Smooth muscle cell (in vitro differentiated cells): ENCODE measurements around the gene CNDP1. TPM values are rescaled to one million over a fixed set of nuclear protein-coding genes. Genes with fewer than 3 reads are reported as not detected.

Experiments used
- DNase-seq: peaks from one replicate; lab custom pipeline; 2025; ENCODE audit not compliant: unreplicated experiment; lab: John Stamatoyannopoulos, UW
- H2AFZ ChIP-seq: fragments of 200-600 bp; sonication (generic); 2 replicates; pipeline ENCODE4 v1.6.0; 2016; ENCODE audit warnings: antibody characterized with exemption, low read depth, mild to moderate bottlenecking
- H3F3A ChIP-seq: fragments of 200-600 bp; sonication (generic); 2 replicates; pipeline ENCODE4 v1.6.0; 2017; ENCODE audit warnings: antibody characterized with exemption, low read depth
- H3K27ac ChIP-seq: fragments of 200-600 bp; sonication (generic); 2 replicates; pipeline ENCODE4 v1.5.1; 2016; ENCODE audit warnings: low read depth, mild to moderate bottlenecking
- H3K27me3 ChIP-seq: fragments of 200-600 bp; sonication (generic); 2 replicates; pipeline ENCODE4 v1.6.1; 2016; ENCODE audit warnings: low read depth, mild to moderate bottlenecking
- H3K36me3 ChIP-seq: fragments of 200-600 bp; sonication (generic); 2 replicates; pipeline ENCODE4 v1.5.1; 2016; ENCODE audit warnings: low read depth
- H3K4me1 ChIP-seq: fragments of 200-600 bp; sonication (generic); 2 replicates; pipeline ENCODE4 v1.5.1; 2016; ENCODE audit warnings: low read depth
- H3K4me2 ChIP-seq: fragments of 200-600 bp; sonication (generic); 2 replicates; pipeline ENCODE4 v1.6.0; 2016; ENCODE audit warnings: mild to moderate bottlenecking
- H3K4me3 ChIP-seq: fragments of 200-600 bp; sonication (generic); 2 replicates; pipeline ENCODE4 v1.5.1; 2016; ENCODE audit warnings: mild to moderate bottlenecking
- H3K79me2 ChIP-seq: fragments of 200-600 bp; sonication (generic); 2 replicates; pipeline ENCODE4 v1.6.0; 2016; ENCODE audit warnings: low read depth, mild to moderate bottlenecking
- H3K9ac ChIP-seq: fragments of 200-600 bp; sonication (generic); 2 replicates; pipeline ENCODE4 v1.6.0; 2016; ENCODE audit warnings: low read depth
- H3K9me3 ChIP-seq: fragments of 200-600 bp; sonication (generic); replicated peaks from 2 replicates; pipeline ENCODE4 v1.5.1; 2016; ENCODE audit warnings: low read depth
- H4K20me1 ChIP-seq: fragments of 200-600 bp; sonication (generic); 2 replicates; pipeline ENCODE4 v1.6.0; 2016; ENCODE audit warnings: low read depth
- CTCF ChIP-seq: fragments of 200-600 bp; sonication (generic); IDR thresholded peaks from 2 replicates; pipeline ENCODE4 v1.5.1; 2017; ENCODE audit warnings: borderline replicate concordance, mild to moderate bottlenecking, antibody characterized with exemption; ENCODE audit not compliant: insufficient read depth, poor library complexity, severe bottlenecking
- WGBS: methylation state at CpG from one replicate; pipeline ENCODE4 v1.1.7; 2016; ENCODE audit warnings: low lambda C conversion rate; 5-methylcytosine and 5-hydroxymethylcytosine counted together
- polyA plus RNA-seq: library from polyadenylated mRNA; unstranded; fragments of >200 nt; fragmentation: Nextera tagmentation; extraction: Ambion mirVana; gene quantifications from 2 replicates; pipeline ENCODE4 v1.2.1, GENCODE V29; 2016
- total RNA-seq: library from RNA; depleted of rRNA; stranded (reverse); fragments of >200 nt; gene quantifications from 2 replicates; pipeline ENCODE4 v1.2.3, GENCODE V29; 2014

CNDP1 gene
- total and polyA plus RNA-seq, 2 experiments from 2014 or later = not detected

DNA sequence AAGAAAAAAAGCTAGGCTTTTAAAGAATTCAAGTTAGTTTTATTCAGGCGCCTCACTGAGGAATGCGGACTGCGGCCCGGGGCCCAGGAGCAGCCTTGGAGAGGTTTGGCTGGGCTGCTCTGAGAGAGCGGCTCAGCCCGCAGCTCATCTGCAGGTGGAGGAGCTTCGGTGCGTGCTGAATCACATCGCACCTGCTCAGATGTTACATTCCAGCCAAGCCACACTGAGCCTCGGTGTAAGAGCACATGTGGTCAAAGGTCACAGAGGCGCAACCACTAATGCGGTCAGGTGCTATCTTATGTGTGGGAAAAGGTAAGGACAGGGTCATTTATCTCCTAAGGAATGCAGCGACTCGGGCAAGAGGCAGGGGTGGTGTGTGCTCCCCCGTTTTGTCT, 17.1 kb upstream of the CNDP1 start:
- H3K79me2 ChIP-seq = no peaks in the 10 kb centered on the region
- no peak overlapping the region for H3K4me3 ChIP-seq
- no peak for TF ChIP-seq CTCF
- no peak for DNase-seq
- H3K4me1 ChIP-seq = no peaks in the 10 kb centered on the region
- H3K9me3 ChIP-seq = no peaks in the 10 kb centered on the region
- H3F3A ChIP-seq = no peaks in the 10 kb centered on the region
- peaks cover 12% of the 10 kb centered on the region for H3K36me3 ChIP-seq
- H3K9ac ChIP-seq = no peak overlapping the region
- H3K27ac ChIP-seq = no peak overlapping the region
- peaks cover 29% of the 10 kb centered on the region for H4K20me1 ChIP-seq
- H3K27me3 ChIP-seq = no peaks in the 10 kb centered on the region
- WGBS = 93% methylated on average over 15 of the region's 15 CpGs
- H2AFZ ChIP-seq = no peak overlapping the region
- H3K4me2 ChIP-seq = no peak overlapping the region

DNA sequence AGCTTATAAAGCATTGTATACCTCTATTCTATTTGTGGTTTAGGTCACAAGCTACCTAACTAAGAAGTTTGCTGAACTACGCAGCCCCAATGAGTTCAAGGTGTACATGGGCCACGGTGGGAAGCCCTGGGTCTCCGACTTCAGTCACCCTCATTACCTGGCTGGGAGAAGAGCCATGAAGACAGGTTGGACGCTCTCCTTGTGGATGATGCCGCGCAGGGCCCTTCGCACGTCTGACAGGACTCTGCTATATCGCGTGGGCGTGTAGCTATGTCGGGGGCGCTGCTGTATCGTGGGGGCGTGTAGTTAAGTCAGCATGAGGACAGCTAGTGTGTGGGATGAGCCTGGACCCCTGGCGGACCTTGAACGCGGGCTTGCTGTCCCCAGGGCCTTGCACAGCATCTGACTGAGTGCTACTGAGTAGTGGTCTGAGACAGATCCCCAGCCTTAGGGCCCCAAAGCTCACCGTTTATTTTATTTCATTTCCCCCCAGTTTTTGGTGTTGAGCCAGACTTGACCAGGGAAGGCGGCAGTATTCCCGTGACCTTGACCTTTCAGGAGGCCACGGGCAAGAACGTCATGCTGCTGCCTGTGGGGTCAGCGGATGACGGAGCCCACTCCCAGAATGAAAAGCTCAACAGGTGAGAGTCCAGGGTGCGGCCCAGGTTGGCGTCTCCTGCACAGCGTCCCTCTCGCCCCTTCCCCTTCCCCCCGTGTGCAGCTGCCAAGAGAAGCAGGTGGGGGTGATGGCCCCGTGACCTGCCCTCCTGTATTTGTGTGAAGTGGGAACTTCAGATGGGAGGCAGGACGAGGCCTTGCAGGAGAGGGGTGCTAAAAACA, 15.6 kb upstream of the CNDP1 start:
- H3K36me3 ChIP-seq = peaks cover 12% of the 10 kb centered on the region
- no peaks in the 10 kb centered on the region for H3K4me1 ChIP-seq
- H3F3A ChIP-seq = no peaks in the 10 kb centered on the region
- no peaks in the 10 kb centered on the region for H3K27me3 ChIP-seq
- no peak overlapping the region for H2AFZ ChIP-seq
- no peak overlapping the region for H3K27ac ChIP-seq
- peaks cover 28% of the 10 kb centered on the region for H4K20me1 ChIP-seq
- no peaks in the 10 kb centered on the region for H3K79me2 ChIP-seq
- TF ChIP-seq CTCF = no peak
- DNase-seq = no peak
- H3K4me2 ChIP-seq = no peak overlapping the region
- no peak overlapping the region for H3K4me3 ChIP-seq
- H3K9ac ChIP-seq = no peak overlapping the region
- 91% methylated on average over 32 of the region's 32 CpGs for WGBS
- H3K9me3 ChIP-seq = no peaks in the 10 kb centered on the region

DNA sequence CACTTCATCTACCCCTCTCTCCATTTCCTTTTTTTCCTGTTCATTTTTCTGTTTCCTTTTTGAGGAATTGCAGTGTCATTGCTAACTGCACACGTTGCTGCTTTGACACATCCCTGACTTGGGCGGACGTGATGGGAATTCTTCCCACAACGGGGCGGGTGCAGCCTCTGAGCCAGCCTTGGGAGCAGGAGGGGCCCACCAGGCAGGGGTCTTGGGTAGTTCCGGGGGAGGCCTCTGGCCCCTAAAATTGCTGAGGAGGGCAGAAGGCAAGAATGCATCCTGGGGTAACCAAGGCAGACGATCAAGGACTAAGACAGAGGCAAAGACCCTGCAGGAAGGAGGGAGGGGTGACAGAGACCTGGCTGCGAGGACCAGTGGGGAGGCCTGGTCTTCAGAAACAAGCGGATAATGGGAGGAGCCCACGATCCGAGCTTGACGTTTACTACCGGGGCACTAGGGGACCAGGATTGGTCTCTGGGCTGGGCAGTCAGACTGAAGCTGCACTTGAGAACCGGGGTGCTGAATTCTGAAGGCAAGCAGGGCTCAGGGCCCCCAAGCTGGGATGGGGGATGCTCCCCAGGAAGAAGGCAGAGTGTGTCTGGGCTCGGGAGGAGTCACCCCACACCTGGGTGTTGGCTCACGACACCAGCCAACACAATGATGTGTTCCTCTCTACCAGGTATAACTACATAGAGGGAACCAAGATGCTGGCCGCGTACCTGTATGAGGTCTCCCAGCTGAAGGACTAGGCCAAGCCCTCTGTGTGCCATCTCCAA, 14.8 kb upstream of the CNDP1 start:
- no peak overlapping the region for H3K4me2 ChIP-seq
- 93% methylated on average over 18 of the region's 18 CpGs for WGBS
- no peak for TF ChIP-seq CTCF
- H3K79me2 ChIP-seq = no peaks in the 10 kb centered on the region
- peaks cover 12% of the 10 kb centered on the region for H3K36me3 ChIP-seq
- H2AFZ ChIP-seq = no peak overlapping the region
- H3K4me3 ChIP-seq = no peak overlapping the region
- no peak overlapping the region for H3K27ac ChIP-seq
- H3K27me3 ChIP-seq = no peaks in the 10 kb centered on the region
- no peak overlapping the region for H3K9ac ChIP-seq
- DNase-seq = no peak
- H3K4me1 ChIP-seq = no peaks in the 10 kb centered on the region
- H3F3A ChIP-seq = no peaks in the 10 kb centered on the region
- H4K20me1 ChIP-seq = peaks cover 21% of the 10 kb centered on the region
- H3K9me3 ChIP-seq = no peaks in the 10 kb centered on the region
